Nephron progenitor cell (in vitro differentiated cells): ENCODE data around the gene MTA2.

Experiments used
- DNase-seq: peaks from one replicate; pipeline ENCODE4 v3.0.0; 2021
- H3K27ac Mint-ChIP-seq: 2 replicates; pipeline ENCODE4 v1.8.0; 2021; ENCODE audit warnings: mild to moderate bottlenecking, moderate library complexity, mixed read lengths
- H3K27me3 Mint-ChIP-seq: 2 replicates; pipeline ENCODE4 v1.8.0; 2021; ENCODE audit warnings: mild to moderate bottlenecking, low read depth, mixed read lengths; ENCODE audit not compliant: poor library complexity
- H3K36me3 Mint-ChIP-seq: 2 replicates; pipeline ENCODE4 v1.8.0; 2021; ENCODE audit warnings: low read depth, mixed read lengths
- H3K4me1 Mint-ChIP-seq: 2 replicates; pipeline ENCODE4 v1.8.0; 2021; ENCODE audit warnings: mixed read lengths
- H3K4me3 Mint-ChIP-seq: 2 replicates; pipeline ENCODE4 v1.8.0; 2021; ENCODE audit warnings: mild to moderate bottlenecking, moderate library complexity, mixed read lengths
- H3K9me3 Mint-ChIP-seq: 2 replicates; pipeline ENCODE4 v1.8.0; 2021; ENCODE audit warnings: mild to moderate bottlenecking, moderate library complexity, mixed read lengths
- CTCF ChIP-seq: fragments of 200-600 bp; sonication (generic); IDR thresholded peaks from 2 replicates; pipeline ENCODE4 v1.5.0; 2021; ENCODE audit warnings: antibody characterized with exemption

The MTA2 gene

GRCh38 chr11:62610403-62610802 is 8.7 kb upstream of the MTA2 start:
- no peaks in the 10 kb centered on the region for H3K9me3 Mint-ChIP-seq
- TF ChIP-seq CTCF = no peak
- H3K4me1 Mint-ChIP-seq = peaks cover 77% of the 10 kb centered on the region
- H3K4me3 Mint-ChIP-seq = peak overlapping the region; percentile 92
- H3K36me3 Mint-ChIP-seq = peaks cover 14% of the 10 kb centered on the region
- DNase-seq = no peak
- peaks cover 6% of the 10 kb centered on the region for H3K27me3 Mint-ChIP-seq
- peak overlapping the region; percentile 36 for H3K27ac Mint-ChIP-seq

- peaks cover 16% of the 10 kb centered on the region for H3K36me3 Mint-ChIP-seq
- no peak overlapping the region for H3K27ac Mint-ChIP-seq
- peaks cover 80% of the 10 kb centered on the region for H3K4me1 Mint-ChIP-seq
- H3K9me3 Mint-ChIP-seq = no peaks in the 10 kb centered on the region
- H3K4me3 Mint-ChIP-seq = no peak overlapping the region
- no peak for DNase-seq
- no peak for TF ChIP-seq CTCF
- H3K27me3 Mint-ChIP-seq = peaks cover 15% of the 10 kb centered on the region
These were observed 7.1 kb upstream of the MTA2 start for GRCh38 chr11:62608776-62609175.

GRCh38 chr11:62607714-62608113 is 6.0 kb upstream of the MTA2 start:
- DNase-seq = no peak
- H3K9me3 Mint-ChIP-seq = no peaks in the 10 kb centered on the region
- no peak overlapping the region for H3K27ac Mint-ChIP-seq
- no peak for TF ChIP-seq CTCF
- H3K27me3 Mint-ChIP-seq = peaks cover 25% of the 10 kb centered on the region
- H3K4me1 Mint-ChIP-seq = peaks cover 89% of the 10 kb centered on the region
- H3K36me3 Mint-ChIP-seq = peaks cover 23% of the 10 kb centered on the region
- H3K4me3 Mint-ChIP-seq = no peak overlapping the region

- no peaks in the 10 kb centered on the region for H3K9me3 Mint-ChIP-seq
- peaks cover 82% of the 10 kb centered on the region for H3K4me1 Mint-ChIP-seq
- no peak for TF ChIP-seq CTCF
- no peak overlapping the region for H3K4me3 Mint-ChIP-seq
- peaks cover 29% of the 10 kb centered on the region for H3K27me3 Mint-ChIP-seq
- H3K36me3 Mint-ChIP-seq = peaks cover 23% of the 10 kb centered on the region
- DNase-seq = no peak
- H3K27ac Mint-ChIP-seq = no peak overlapping the region
These were observed 4.2 kb upstream of the MTA2 start for GRCh38 chr11:62605902-62606301.

- no peak for TF ChIP-seq CTCF
- H3K4me3 Mint-ChIP-seq = no peak overlapping the region
- no peak overlapping the region for H3K27ac Mint-ChIP-seq
- DNase-seq = no peak
- H3K4me1 Mint-ChIP-seq = peaks cover 80% of the 10 kb centered on the region
- peaks cover 23% of the 10 kb centered on the region for H3K36me3 Mint-ChIP-seq
- H3K9me3 Mint-ChIP-seq = no peaks in the 10 kb centered on the region
- peaks cover 29% of the 10 kb centered on the region for H3K27me3 Mint-ChIP-seq
These were observed 3.8 kb upstream of the MTA2 start for GRCh38 chr11:62605467-62605866.

GRCh38 chr11:62604460-62605120 is 2.9 kb upstream of the MTA2 start:
- peak; percentile 52 for DNase-seq
- no peaks in the 10 kb centered on the region for H3K9me3 Mint-ChIP-seq
- peaks cover 80% of the 10 kb centered on the region for H3K4me1 Mint-ChIP-seq
- H3K4me3 Mint-ChIP-seq = peak overlapping the region; percentile 23
- H3K27ac Mint-ChIP-seq = peak overlapping the region; percentile 68
- TF ChIP-seq CTCF = no peak
- peaks cover 26% of the 10 kb centered on the region for H3K27me3 Mint-ChIP-seq
- H3K36me3 Mint-ChIP-seq = peaks cover 28% of the 10 kb centered on the region
